GM12878 (cell line): Measurements from ENCODE around the gene UST. TPM values are rescaled to one million over a fixed set of nuclear protein-coding genes. Genes with fewer than 3 reads are reported as not detected.

ENCODE experiments used
- FOXM1 ChIP-seq: IDR thresholded peaks from 2 replicates; pipeline ENCODE4 v1.6.1; 2012; ENCODE audit warnings: low read depth, mild to moderate bottlenecking, inconsistent platforms, low read length, moderate library complexity
- LARP7 ChIP-seq: fragments of 450-650 bp; IDR thresholded peaks from 2 replicates; pipeline ENCODE4 v1.6.1; 2017; ENCODE audit warnings: mild to moderate bottlenecking
- PAX8 ChIP-seq: fragments of 450-650 bp; IDR thresholded peaks from 2 replicates; pipeline ENCODE4 v1.6.1; 2017; ENCODE audit warnings: mild to moderate bottlenecking, moderate library complexity
- POLR2AphosphoS5 ChIP-seq: IDR thresholded peaks from 2 replicates; pipeline ENCODE4 v1.6.1; 2011; ENCODE audit warnings: mild to moderate bottlenecking, low read length, inconsistent platforms
- RCOR1 ChIP-seq: conservative IDR thresholded peaks from 2 replicates; pipeline ENCODE4 v1.6.1; 2012; ENCODE audit warnings: low read depth, low read length, improper control_type of control experiment
- SRF ChIP-seq, 2 experiments: IDR thresholded peaks; 2 replicates each; pipeline ENCODE4 v1.6.1; 2011; ENCODE audit warnings: low read depth in 2 of 2, low read length in 2 of 2, mild to moderate bottlenecking in 1 of 2, moderate library complexity in 1 of 2
- STAT1 ChIP-seq: fragments of 450-650 bp; conservative IDR thresholded peaks from 2 replicates; pipeline ENCODE4 v1.6.1; 2014; ENCODE audit warnings: antibody characterized with exemption, mild to moderate bottlenecking
- ZBED1 ChIP-seq: IDR thresholded peaks from 2 replicates; pipeline ENCODE4 v1.6.1; 2016; ENCODE audit warnings: borderline replicate concordance
- polyA plus RNA-seq, 11 experiments: library from polyadenylated mRNA; depleted of rRNA in 4 of 11; unstranded in 6 of 11; stranded (reverse) in 5 of 11; fragments of >200 nt; fragmentation: Nextera tagmentation in 4 of 11; fragmentation: Illumina TruSeq in 1 of 11; extraction: Ambion mirVana in 4 of 11; extraction: Trizol in 1 of 11; gene quantifications; 1 replicate in 1 of 11; 2 replicates in 10 of 11; pipeline versions ENCODE4 v1.2.1 to v1.2.3, GENCODE V29; 2011 to 2016; ENCODE audit warnings: inconsistent platforms in 2 of 11, missing spikeins in 2 of 11, low read depth in 1 of 11
- total RNA-seq, 4 experiments: library from RNA; depleted of rRNA in 3 of 4; stranded (reverse); fragments of >200 nt in 3 of 4; fragmentation: Illumina TruSeq in 1 of 4; extraction: Trizol in 1 of 4; gene quantifications; 2 replicates each; pipeline versions ENCODE4 v1.2.1 to v1.2.3, GENCODE V29; 2013 to 2021
- TF ChIP-seq, protein P1 (sequence below): fragments of 450-650 bp; IDR thresholded peaks from 2 replicates; pipeline ENCODE4 v1.6.1; 2017; ENCODE audit warnings: mild to moderate bottlenecking, moderate library complexity
- TF ChIP-seq, protein P2 (sequence below): fragments of 450-650 bp; IDR thresholded peaks from 2 replicates; pipeline ENCODE4 v1.6.1; 2018; ENCODE audit warnings: borderline replicate concordance, mild to moderate bottlenecking; ENCODE audit not compliant: partially characterized antibody
- TF ChIP-seq, protein P3 (sequence below): IDR thresholded peaks from 2 replicates; pipeline ENCODE4 v1.6.1; 2011; ENCODE audit warnings: low read depth, low read length, improper control_type of control experiment, borderline replicate concordance
- TF ChIP-seq, protein P4 (sequence below): fragments of 450-650 bp; formaldehyde crosslinking; IDR thresholded peaks from 2 replicates; pipeline ENCODE4 v1.5.0; 2022; ENCODE audit warnings: mild to moderate bottlenecking, missing genetic modification characterization

Gene UST
- total and polyA plus RNA-seq, 10 of the 15 experiments (the other 5 are each of a cell fraction or from before 2014, with no cell fraction given) = 0.74 to 43.3 (median 2.2) TPM

DNA sequence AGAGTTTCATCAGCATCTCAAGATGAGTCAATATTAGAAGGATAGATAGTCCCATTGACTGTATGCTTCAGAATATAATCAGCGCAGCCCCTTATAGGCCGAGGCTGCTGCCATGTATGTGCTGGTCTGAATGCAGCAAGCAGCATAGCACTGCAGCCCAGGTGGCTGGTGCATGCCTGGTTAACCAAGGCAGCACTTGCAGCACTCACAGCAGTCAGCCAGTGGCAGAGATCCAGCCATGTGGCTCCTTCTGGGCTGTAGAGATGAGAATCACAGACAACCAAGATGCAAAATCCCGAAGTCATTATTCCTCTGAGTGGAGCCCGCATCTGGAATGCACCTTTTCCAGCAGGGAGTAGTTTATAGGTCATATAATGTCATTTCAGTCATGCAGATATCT lies 251.9 kb downstream of the UST start (continued):
- TF ChIP-seq, protein P1, sequence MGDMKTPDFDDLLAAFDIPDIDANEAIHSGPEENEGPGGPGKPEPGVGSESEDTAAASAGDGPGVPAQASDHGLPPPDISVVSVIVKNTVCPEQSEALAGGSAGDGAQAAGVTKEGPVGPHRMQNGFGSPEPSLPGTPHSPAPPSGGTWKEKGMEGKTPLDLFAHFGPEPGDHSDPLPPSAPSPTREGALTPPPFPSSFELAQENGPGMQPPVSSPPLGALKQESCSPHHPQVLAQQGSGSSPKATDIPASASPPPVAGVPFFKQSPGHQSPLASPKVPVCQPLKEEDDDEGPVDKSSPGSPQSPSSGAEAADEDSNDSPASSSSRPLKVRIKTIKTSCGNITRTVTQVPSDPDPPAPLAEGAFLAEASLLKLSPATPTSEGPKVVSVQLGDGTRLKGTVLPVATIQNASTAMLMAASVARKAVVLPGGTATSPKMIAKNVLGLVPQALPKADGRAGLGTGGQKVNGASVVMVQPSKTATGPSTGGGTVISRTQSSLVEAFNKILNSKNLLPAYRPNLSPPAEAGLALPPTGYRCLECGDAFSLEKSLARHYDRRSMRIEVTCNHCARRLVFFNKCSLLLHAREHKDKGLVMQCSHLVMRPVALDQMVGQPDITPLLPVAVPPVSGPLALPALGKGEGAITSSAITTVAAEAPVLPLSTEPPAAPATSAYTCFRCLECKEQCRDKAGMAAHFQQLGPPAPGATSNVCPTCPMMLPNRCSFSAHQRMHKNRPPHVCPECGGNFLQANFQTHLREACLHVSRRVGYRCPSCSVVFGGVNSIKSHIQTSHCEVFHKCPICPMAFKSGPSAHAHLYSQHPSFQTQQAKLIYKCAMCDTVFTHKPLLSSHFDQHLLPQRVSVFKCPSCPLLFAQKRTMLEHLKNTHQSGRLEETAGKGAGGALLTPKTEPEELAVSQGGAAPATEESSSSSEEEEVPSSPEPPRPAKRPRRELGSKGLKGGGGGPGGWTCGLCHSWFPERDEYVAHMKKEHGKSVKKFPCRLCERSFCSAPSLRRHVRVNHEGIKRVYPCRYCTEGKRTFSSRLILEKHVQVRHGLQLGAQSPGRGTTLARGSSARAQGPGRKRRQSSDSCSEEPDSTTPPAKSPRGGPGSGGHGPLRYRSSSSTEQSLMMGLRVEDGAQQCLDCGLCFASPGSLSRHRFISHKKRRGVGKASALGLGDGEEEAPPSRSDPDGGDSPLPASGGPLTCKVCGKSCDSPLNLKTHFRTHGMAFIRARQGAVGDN = no peak
- no peak for TF ChIP-seq FOXM1
- no peak for TF ChIP-seq SRF (IDR thresholded peaks at IDR 0.05; ENCODE audit: low read depth in 2 of 2, low read length in 2 of 2)
- TF ChIP-seq, protein P2, sequence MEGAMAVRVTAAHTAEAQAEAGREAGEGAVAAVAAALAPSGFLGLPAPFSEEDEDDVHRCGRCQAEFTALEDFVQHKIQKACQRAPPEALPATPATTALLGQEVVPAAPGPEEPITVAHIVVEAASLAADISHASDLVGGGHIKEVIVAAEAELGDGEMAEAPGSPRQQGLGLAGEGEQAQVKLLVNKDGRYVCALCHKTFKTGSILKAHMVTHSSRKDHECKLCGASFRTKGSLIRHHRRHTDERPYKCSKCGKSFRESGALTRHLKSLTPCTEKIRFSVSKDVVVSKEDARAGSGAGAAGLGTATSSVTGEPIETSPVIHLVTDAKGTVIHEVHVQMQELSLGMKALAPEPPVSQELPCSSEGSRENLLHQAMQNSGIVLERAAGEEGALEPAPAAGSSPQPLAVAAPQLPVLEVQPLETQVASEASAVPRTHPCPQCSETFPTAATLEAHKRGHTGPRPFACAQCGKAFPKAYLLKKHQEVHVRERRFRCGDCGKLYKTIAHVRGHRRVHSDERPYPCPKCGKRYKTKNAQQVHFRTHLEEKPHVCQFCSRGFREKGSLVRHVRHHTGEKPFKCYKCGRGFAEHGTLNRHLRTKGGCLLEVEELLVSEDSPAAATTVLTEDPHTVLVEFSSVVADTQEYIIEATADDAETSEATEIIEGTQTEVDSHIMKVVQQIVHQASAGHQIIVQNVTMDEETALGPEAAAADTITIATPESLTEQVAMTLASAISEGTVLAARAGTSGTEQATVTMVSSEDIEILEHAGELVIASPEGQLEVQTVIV = no peak
- no peak for TF ChIP-seq ZBED1
- TF ChIP-seq POLR2AphosphoS5 = no peak
- TF ChIP-seq PAX8 = no peak
- TF ChIP-seq, protein P3, sequence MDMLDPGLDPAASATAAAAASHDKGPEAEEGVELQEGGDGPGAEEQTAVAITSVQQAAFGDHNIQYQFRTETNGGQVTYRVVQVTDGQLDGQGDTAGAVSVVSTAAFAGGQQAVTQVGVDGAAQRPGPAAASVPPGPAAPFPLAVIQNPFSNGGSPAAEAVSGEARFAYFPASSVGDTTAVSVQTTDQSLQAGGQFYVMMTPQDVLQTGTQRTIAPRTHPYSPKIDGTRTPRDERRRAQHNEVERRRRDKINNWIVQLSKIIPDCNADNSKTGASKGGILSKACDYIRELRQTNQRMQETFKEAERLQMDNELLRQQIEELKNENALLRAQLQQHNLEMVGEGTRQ = no peak
- no peak for TF ChIP-seq STAT1
- no peak for TF ChIP-seq LARP7
- TF ChIP-seq, protein P4, sequence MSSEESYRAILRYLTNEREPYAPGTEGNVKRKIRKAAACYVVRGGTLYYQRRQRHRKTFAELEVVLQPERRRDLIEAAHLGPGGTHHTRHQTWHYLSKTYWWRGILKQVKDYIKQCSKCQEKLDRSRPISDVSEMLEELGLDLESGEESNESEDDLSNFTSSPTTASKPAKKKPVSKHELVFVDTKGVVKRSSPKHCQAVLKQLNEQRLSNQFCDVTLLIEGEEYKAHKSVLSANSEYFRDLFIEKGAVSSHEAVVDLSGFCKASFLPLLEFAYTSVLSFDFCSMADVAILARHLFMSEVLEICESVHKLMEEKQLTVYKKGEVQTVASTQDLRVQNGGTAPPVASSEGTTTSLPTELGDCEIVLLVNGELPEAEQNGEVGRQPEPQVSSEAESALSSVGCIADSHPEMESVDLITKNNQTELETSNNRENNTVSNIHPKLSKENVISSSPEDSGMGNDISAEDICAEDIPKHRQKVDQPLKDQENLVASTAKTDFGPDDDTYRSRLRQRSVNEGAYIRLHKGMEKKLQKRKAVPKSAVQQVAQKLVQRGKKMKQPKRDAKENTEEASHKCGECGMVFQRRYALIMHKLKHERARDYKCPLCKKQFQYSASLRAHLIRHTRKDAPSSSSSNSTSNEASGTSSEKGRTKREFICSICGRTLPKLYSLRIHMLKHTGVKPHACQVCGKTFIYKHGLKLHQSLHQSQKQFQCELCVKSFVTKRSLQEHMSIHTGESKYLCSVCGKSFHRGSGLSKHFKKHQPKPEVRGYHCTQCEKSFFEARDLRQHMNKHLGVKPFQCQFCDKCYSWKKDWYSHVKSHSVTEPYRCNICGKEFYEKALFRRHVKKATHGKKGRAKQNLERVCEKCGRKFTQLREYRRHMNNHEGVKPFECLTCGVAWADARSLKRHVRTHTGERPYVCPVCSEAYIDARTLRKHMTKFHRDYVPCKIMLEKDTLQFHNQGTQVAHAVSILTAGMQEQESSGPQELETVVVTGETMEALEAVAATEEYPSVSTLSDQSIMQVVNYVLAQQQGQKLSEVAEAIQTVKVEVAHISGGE = no peak
- TF ChIP-seq RCOR1 = no peak
- TF ChIP-seq, all 136 proteins: peak for 0
